Measurements from ENCODE around the gene ADH1A. TPM values are rescaled to one million over a fixed set of nuclear protein-coding genes. Genes with fewer than 3 reads are reported as not detected.

The ADH1A gene
- total RNA-seq (not detected), total RNA-seq (0 to 0.06 (median 0) reads per million in 172 experiments)
- polyA plus RNA-seq (2013, experiment 1 of 2) = not detected
- polyA plus RNA-seq (2013, experiment 2 of 2) = 0.04 TPM

DNA sequence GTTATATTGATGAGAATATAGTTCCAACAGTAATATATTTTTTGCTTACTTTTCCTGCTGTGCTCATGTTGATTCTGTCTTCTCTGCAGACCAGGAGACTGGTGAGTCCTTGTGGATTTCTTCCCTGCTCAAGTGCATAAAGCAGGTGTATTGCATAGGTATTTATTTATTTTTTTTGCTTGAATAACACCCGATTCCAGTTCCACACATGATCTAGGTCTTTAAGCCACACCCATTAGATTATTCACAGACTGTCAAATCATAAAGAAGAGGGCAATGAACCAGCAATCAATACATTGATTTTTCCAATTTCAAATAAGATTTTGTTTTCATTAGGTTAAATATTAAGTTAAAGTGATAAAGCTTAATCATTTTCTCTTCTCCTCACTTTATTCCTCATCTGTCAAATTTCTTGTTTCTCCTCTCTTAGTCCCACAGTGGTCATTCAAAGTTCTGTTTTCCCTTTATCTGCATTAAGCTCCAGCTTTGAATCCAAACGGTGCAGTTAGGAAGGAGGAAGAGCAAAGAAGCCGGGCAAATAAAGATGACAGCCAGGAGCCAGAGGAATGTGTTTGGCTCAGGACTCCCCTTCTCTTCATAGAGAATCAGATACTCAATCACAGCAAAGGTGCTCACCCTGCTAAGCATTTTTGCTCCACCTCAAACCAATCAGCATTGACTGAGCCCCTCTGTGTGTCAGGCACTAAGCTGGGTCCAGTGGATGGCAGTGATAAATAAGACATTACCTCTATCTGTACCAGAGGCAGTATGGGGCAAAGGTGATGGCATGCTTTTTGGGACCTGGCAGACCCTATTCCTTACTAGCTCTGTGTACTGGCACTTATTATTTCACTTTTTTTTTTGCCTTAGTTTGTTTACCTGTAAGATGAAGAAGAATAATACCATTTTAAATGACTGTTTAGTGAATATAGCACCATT, at the start of gene ADH1A:
TSS of gene ADH1A (minus strand) at position 138 of the 939 bp plus-strand sequence. CDS start at position 67, 71 bp downstream.
- Mint-ChIP-seq H3K9me3 (peaks cover 15% of the 10 kb centered on the region), H3K27me3 (no peaks in the 10 kb centered on the region), H3K36me3 (ENCODE audit: low read depth) (no peaks in the 10 kb centered on the region), H3K27ac (no peak within 1 kb of the TSS), H3K4me3 (no peak within 1 kb of the TSS), H3K4me1 (ENCODE audit: low read depth) (no peaks in the 10 kb centered on the region)
- Histone ChIP-seq H3K27ac (ENCODE audit: low read depth in 1 of 2, low read length in 2 of 2) (no peak within 1 kb of the TSS), H3K4me3 (ENCODE audit: low read length) (no peak within 1 kb of the TSS), H3K36me3 (ENCODE audit: insufficient read depth, low read length) (no peaks in the 10 kb centered on the region), H3K4me1 (ENCODE audit: insufficient read depth, low read length) (no peaks in the 10 kb centered on the region), H3K9me3 (ENCODE audit: control insufficient read depth in 1 of 2, insufficient read depth in 1 of 2, low read length in 2 of 2) (peaks cover 0 to 7% of the 10 kb centered on the region in 2 experiments), H3K27me3 (ENCODE audit: control insufficient read depth in 1 of 2, insufficient read depth in 2 of 2, low read length in 2 of 2) (no peaks in the 10 kb centered on the region)
- ATAC-seq (ENCODE audit: poor library complexity) (no peak), DNase-seq (no peak)
- intact Hi-C loops (cut with DNase I, micrococcal nuclease) = no loop called here
- TF ChIP-seq, protein P1, sequence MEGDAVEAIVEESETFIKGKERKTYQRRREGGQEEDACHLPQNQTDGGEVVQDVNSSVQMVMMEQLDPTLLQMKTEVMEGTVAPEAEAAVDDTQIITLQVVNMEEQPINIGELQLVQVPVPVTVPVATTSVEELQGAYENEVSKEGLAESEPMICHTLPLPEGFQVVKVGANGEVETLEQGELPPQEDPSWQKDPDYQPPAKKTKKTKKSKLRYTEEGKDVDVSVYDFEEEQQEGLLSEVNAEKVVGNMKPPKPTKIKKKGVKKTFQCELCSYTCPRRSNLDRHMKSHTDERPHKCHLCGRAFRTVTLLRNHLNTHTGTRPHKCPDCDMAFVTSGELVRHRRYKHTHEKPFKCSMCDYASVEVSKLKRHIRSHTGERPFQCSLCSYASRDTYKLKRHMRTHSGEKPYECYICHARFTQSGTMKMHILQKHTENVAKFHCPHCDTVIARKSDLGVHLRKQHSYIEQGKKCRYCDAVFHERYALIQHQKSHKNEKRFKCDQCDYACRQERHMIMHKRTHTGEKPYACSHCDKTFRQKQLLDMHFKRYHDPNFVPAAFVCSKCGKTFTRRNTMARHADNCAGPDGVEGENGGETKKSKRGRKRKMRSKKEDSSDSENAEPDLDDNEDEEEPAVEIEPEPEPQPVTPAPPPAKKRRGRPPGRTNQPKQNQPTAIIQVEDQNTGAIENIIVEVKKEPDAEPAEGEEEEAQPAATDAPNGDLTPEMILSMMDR (IDR thresholded peaks at IDR 0.05) = no peak
- POLR2A ChIA-PET = no interaction called here
- CTCF ChIA-PET = no interaction called here

DNA sequence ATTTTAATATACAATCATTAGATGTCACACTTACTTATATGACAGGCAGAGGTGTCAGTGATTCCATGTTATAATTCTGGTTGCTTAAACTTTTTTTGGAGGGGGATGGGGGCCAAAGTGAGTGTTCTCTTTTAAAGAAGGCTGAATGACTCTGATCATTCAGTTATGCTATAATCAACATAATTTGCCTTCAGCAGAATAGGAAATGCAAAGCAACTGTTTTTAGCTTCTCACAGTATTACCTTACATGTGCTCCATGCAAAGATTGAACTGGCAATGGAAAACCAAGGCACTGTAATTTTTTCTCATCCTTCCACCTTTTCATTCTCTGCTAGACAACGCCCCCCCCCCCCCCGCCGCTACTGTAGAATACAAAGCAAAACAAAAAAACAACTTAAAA, 48.4 kb upstream of the ADH1A start:
- intact Hi-C loops (cut with DNase I, micrococcal nuclease) = no loop called here
- Mint-ChIP-seq H3K27me3 (peaks cover 38% of the 10 kb centered on the region), H3K4me1 (ENCODE audit: low read depth) (no peaks in the 10 kb centered on the region), H3K9me3 (no peaks in the 10 kb centered on the region), H3K36me3 (ENCODE audit: low read depth) (no peaks in the 10 kb centered on the region), H3K4me3 (no peak overlapping the region), H3K27ac (no peak overlapping the region)
- no peak for DNase-seq
- no peak for ATAC-seq (ENCODE audit: poor library complexity)
- no peaks in the 10 kb centered on the region for H3K36me3 ChIP-seq (ENCODE audit: insufficient read depth, low read length)
- TF ChIP-seq, protein P1 (IDR thresholded peaks at IDR 0.05) = no peak
- CTCF ChIA-PET = no interaction called here
- no peak overlapping the region for H3K27ac ChIP-seq (ENCODE audit: low read depth in 1 of 2, low read length in 2 of 2)
- H3K9me3 ChIP-seq (ENCODE audit: control insufficient read depth in 1 of 2, insufficient read depth in 1 of 2, low read length in 2 of 2) = no peaks in the 10 kb centered on the region
- no peaks in the 10 kb centered on the region for H3K4me1 ChIP-seq (ENCODE audit: insufficient read depth, low read length)
- POLR2A ChIA-PET = no interaction called here
- no peak overlapping the region for H3K4me3 ChIP-seq (ENCODE audit: low read length)
- H3K27me3 ChIP-seq (ENCODE audit: control insufficient read depth in 1 of 2, insufficient read depth in 2 of 2, low read length in 2 of 2) = no peaks in the 10 kb centered on the region

DNA sequence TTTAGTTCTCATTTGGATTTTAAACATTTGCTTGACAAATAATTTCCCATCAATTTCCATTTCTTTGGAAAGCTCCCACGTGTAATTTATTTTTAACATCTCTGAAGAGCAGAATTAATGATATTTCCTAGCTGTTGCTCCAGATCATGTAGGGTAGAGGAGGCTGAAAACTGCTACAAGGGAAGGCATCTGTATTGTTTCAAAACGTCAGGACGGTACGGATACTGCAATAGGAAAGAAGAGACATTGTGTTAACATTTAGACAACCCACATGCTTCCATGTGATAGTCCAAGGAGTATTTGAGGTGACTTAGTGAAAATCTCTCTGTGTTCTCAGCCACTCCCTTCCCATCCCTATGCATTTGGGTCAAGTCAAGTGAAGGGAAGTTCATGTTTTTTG, 45.8 kb upstream of the ADH1A start:
- Mint-ChIP-seq H3K4me3 (no peak overlapping the region), H3K27me3 (peaks cover 27% of the 10 kb centered on the region), H3K4me1 (ENCODE audit: low read depth) (no peaks in the 10 kb centered on the region), H3K27ac (no peak overlapping the region), H3K9me3 (no peaks in the 10 kb centered on the region), H3K36me3 (ENCODE audit: low read depth) (no peaks in the 10 kb centered on the region)
- Histone ChIP-seq H3K36me3 (ENCODE audit: insufficient read depth, low read length) (no peaks in the 10 kb centered on the region), H3K27me3 (ENCODE audit: control insufficient read depth in 1 of 2, insufficient read depth in 2 of 2, low read length in 2 of 2) (no peaks in the 10 kb centered on the region), H3K27ac (ENCODE audit: low read depth in 1 of 2, low read length in 2 of 2) (no peak overlapping the region), H3K4me3 (ENCODE audit: low read length) (no peak overlapping the region), H3K9me3 (ENCODE audit: control insufficient read depth in 1 of 2, insufficient read depth in 1 of 2, low read length in 2 of 2) (no peaks in the 10 kb centered on the region), H3K4me1 (ENCODE audit: insufficient read depth, low read length) (no peaks in the 10 kb centered on the region)
- intact Hi-C loops (cut with DNase I, micrococcal nuclease) = no loop called here
- POLR2A ChIA-PET = no interaction called here
- DNase-seq (no peak), ATAC-seq (ENCODE audit: poor library complexity) (no peak)
- TF ChIP-seq, protein P1 (IDR thresholded peaks at IDR 0.05) = no peak
- CTCF ChIA-PET = no interaction called here
